ENCODE data around the gene ZHX3.

Gene ZHX3

DNA sequence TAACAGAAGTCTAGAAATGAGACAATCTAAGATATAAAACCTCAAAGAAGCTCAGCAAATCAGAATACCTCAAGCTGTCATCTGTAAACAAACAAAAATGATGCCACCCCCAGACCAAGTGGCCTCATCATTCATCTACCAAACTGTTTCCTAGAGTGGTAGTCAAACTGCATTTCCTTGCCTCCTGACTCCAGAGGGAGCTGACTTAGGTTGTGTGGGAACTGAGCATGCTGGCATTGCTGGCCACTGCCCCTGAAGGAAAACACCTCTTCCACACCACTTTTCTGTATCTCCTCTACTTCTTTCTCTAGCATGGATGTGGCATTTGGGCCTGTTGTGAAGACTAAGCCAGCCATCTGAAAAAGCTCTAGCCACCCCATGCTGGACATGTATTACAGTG lies 56.3 kb downstream of the ZHX3 start:
- Histone ChIP-seq H3K36me3 (ENCODE audit: control insufficient read depth, insufficient read depth, low read length, severe bottlenecking) (peaks cover 16% of the 10 kb centered on the region), H3K4me3 (ENCODE audit: low read length) (no peak overlapping the region), H3K9ac (ENCODE audit: low read length) (no peak overlapping the region), H3K9me3 (ENCODE audit: control insufficient read depth, low read length) (no peaks in the 10 kb centered on the region), H3K27me3 (replicated peaks; ENCODE audit: control insufficient read depth, insufficient read depth, low read length) (no peaks in the 10 kb centered on the region), H3K4me1 (ENCODE audit: control insufficient read depth, insufficient read depth, low read length) (peaks cover 17% of the 10 kb centered on the region)
- peak; percentile 40 for DNase-seq (ENCODE audit: low read depth)

DNA sequence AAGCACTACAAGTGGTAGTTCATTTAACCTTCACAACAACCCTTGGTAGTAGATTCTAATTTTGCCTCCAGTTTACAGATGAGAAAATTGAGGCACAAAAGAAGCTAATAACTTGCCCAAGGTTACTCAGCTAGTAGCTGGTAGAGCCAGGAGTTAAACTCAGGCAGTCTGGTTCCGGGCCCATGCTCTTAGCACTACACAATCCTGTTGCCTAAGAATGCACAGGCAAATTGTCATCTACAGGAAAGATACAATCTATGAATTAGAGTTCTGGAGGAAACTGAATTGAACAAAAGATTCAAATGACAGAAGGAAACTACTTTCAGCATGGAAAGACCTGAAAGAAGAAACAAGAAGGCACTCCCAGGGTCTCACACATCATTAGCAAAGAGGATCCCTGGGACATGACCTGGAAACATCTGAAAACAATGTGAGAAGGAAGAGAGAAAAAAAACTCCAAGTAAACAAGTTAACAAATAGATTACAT lies 56.8 kb downstream of the ZHX3 start:
- Histone ChIP-seq H3K4me1 (ENCODE audit: control insufficient read depth, insufficient read depth, low read length) (peaks cover 17% of the 10 kb centered on the region), H3K9me3 (ENCODE audit: control insufficient read depth, low read length) (no peaks in the 10 kb centered on the region), H3K9ac (ENCODE audit: low read length) (no peak overlapping the region), H3K36me3 (ENCODE audit: control insufficient read depth, insufficient read depth, low read length, severe bottlenecking) (peaks cover 11% of the 10 kb centered on the region), H3K27me3 (replicated peaks; ENCODE audit: control insufficient read depth, insufficient read depth, low read length) (no peaks in the 10 kb centered on the region), H3K4me3 (ENCODE audit: low read length) (no peak overlapping the region)
- peak; percentile 27 for DNase-seq (ENCODE audit: low read depth)

DNA sequence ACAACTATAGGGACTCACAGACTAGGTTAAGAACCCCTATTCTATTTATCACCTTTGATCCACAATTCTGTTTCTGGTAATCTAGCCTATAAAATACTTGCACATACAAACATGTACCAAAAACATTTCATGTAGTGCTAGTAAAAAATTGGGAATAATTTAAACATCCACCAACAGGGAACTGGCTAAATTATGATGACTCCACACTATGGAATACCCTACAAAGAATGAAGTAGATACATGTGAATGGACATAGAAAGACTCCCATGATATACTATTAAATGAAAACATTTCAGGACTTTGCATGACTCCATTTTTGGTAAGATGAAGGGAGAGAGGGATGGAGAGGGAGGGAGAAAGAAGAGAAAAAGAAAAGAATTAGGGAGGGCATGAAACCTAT lies 58.2 kb downstream of the ZHX3 start:
- Histone ChIP-seq H3K9me3 (ENCODE audit: control insufficient read depth, low read length) (no peaks in the 10 kb centered on the region), H3K4me3 (ENCODE audit: low read length) (no peak overlapping the region), H3K27me3 (replicated peaks; ENCODE audit: control insufficient read depth, insufficient read depth, low read length) (no peaks in the 10 kb centered on the region), H3K4me1 (ENCODE audit: control insufficient read depth, insufficient read depth, low read length) (peaks cover 20% of the 10 kb centered on the region), H3K9ac (ENCODE audit: low read length) (no peak overlapping the region), H3K36me3 (ENCODE audit: control insufficient read depth, insufficient read depth, low read length, severe bottlenecking) (peaks cover 9% of the 10 kb centered on the region)
- no peak for DNase-seq (ENCODE audit: low read depth)

DNA sequence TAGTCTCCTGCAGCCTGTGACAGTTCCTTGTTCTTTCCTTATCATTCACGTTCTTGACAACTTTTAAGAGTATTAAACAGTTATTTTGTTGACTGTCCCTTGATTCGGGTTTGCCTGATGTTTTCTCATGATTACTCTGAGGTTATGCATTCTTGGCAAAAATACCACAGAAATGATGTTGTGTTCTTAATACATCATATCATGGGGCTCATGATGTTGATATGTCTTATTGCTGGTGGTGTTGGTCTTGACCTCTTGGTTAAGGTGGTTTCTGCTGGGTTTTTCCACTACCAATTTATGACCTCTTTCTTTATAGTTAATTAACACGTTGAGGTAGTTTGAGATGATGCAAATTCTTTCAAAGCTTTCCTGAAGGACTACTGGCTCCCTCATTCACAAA lies 59.1 kb downstream of the ZHX3 start:
- H3K4me3 ChIP-seq (ENCODE audit: low read length) = no peak overlapping the region

DNA sequence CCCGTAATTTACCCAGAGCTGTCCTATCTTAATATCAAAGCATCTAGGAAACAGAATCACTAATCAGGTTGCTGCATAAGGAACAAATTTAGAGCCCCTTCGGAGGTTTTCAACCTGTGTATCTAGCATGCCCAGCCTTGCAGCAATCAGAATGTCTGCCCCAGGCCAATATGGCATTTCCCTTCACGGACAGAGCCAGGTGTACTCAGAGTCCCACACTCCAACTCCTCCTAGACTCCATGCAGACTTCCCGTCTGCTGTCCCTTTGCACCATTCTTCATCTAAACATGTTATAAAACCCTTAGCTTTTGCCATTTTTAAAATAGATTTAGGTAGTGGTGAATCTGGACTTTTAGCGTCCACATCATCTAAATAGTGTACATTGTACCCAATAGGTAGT lies 61.0 kb downstream of the ZHX3 start:
- Histone ChIP-seq H3K4me3 (ENCODE audit: low read length) (no peak overlapping the region), H3K4me1 (ENCODE audit: control insufficient read depth, insufficient read depth, low read length) (peaks cover 20% of the 10 kb centered on the region), H3K9me3 (ENCODE audit: control insufficient read depth, low read length) (no peaks in the 10 kb centered on the region), H3K9ac (ENCODE audit: low read length) (no peak overlapping the region), H3K27me3 (replicated peaks; ENCODE audit: control insufficient read depth, insufficient read depth, low read length) (no peaks in the 10 kb centered on the region), H3K36me3 (ENCODE audit: control insufficient read depth, insufficient read depth, low read length, severe bottlenecking) (peaks cover 17% of the 10 kb centered on the region)
- no peak for DNase-seq (ENCODE audit: low read depth)

More for the DNA sequence above, 59.1 kb downstream of the ZHX3 start:
- peaks cover 20% of the 10 kb centered on the region for H3K4me1 ChIP-seq (ENCODE audit: control insufficient read depth, insufficient read depth, low read length)
- no peak for DNase-seq (ENCODE audit: low read depth)
- no peaks in the 10 kb centered on the region for H3K9me3 ChIP-seq (ENCODE audit: control insufficient read depth, low read length)
- peaks cover 13% of the 10 kb centered on the region for H3K36me3 ChIP-seq (ENCODE audit: control insufficient read depth, insufficient read depth, low read length, severe bottlenecking)
- H3K9ac ChIP-seq (ENCODE audit: low read length) = no peak overlapping the region
- no peaks in the 10 kb centered on the region for H3K27me3 ChIP-seq (replicated peaks; ENCODE audit: control insufficient read depth, insufficient read depth, low read length)

DNA sequence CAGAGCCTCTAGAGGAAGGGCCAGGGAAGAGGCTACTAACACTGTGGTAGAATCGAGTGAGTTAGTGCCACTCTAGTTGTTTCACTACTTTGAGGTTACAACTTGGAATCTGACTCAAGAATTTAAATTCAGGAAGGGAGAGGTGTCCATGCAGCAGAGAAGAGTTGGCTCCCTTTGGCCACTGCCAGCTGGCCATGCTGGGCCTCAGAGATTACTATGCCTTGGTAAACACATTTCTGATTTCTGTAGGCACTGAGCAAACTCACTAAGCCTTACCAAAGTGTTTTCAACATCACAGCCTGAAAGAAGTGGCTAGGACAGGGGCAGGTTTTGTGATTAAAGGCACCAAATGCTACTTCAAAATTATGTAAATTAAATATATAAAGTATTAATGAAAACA lies 61.9 kb downstream of the ZHX3 start:
- Histone ChIP-seq H3K9ac (ENCODE audit: low read length) (no peak overlapping the region), H3K9me3 (ENCODE audit: control insufficient read depth, low read length) (no peaks in the 10 kb centered on the region), H3K36me3 (ENCODE audit: control insufficient read depth, insufficient read depth, low read length, severe bottlenecking) (peaks cover 14% of the 10 kb centered on the region), H3K4me3 (ENCODE audit: low read length) (no peak overlapping the region), H3K27me3 (replicated peaks; ENCODE audit: control insufficient read depth, insufficient read depth, low read length) (no peaks in the 10 kb centered on the region), H3K4me1 (ENCODE audit: control insufficient read depth, insufficient read depth, low read length) (peaks cover 16% of the 10 kb centered on the region)
- no peak for DNase-seq (ENCODE audit: low read depth)

DNA sequence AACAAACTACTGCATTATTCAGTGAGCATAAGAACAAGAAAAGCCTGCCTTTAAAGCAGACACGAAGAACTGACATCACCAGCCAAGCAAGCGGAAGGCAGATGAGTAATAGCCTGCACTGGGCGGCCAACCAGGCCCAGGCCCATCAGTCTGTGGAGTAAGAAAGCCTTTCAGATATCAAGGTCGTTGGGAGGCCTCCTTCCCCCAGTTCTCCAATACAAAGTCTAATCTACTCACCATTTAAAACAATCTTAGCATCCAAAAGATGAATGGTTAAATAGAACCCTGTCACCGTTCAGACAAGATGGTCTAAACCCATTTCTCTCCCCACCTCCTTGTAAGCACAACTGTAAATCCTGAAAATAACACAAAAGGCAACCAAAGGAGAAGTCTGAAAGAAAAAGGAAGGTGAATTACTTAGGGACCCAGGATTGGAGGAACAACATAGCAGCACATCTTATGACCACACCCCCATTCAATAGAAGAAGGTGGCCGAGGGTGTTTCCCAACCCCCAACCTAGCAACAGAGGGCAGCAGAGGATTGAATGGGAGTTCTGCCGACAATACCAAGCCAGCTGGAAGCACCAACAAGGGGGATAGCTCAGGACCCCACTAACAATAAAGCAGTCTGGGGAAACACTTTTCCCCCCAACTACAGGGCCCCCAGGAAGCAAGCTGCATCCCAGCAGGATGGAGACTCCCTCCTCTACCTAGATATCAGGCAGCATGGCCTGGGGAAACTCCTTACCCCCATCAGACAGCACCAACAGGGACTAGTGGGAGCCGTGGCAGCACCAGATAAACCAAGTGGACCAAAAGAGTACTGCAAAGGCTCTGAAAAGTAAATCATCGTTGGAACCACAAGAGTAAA lies 67.9 kb downstream of the ZHX3 start:
- peaks cover 54% of the 10 kb centered on the region for H3K4me1 ChIP-seq (ENCODE audit: control insufficient read depth, insufficient read depth, low read length)
- peaks cover 10% of the 10 kb centered on the region for H3K36me3 ChIP-seq (ENCODE audit: control insufficient read depth, insufficient read depth, low read length, severe bottlenecking)
- H3K9ac ChIP-seq (ENCODE audit: low read length) = peak overlapping the region; percentile 89
- no peaks in the 10 kb centered on the region for H3K27me3 ChIP-seq (replicated peaks; ENCODE audit: control insufficient read depth, insufficient read depth, low read length)
- H3K4me3 ChIP-seq (ENCODE audit: low read length) = peak overlapping the region; percentile 61
- no peaks in the 10 kb centered on the region for H3K9me3 ChIP-seq (ENCODE audit: control insufficient read depth, low read length)
- DNase-seq (ENCODE audit: low read depth) = peak; percentile 89

DNA sequence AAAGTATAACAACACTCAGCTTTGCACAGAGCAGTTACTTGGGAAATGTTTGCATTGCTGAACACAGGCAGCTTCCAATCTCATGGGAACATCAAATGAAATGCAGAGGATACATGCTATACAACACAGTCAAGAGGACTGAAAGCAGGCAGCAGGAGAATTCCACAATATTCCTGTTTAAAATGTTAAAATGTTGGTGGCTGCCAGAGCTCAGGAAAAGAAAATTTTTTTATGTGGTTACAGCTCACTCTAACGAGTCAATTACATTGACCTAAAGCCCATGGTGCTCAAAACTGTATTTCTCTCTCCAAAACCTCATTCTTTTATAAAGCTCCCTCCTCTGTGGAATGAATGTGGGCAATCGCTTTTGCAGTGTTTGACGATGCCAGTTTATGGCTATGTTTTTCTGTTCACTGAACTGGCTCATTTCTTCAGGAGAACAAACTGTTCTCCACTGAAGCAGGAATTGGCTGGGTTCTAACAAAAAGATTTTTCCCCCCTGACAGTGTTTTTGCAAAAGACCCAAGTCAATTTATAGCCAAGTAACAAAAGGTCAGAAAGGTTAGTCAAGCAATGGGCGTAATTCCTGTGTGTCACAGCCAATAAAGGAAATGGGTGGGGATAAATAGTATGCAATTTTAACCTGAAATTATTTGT lies 69.0 kb downstream of the ZHX3 start:
- peaks cover 4% of the 10 kb centered on the region for H3K36me3 ChIP-seq (ENCODE audit: control insufficient read depth, insufficient read depth, low read length, severe bottlenecking)
- H3K4me1 ChIP-seq (ENCODE audit: control insufficient read depth, insufficient read depth, low read length) = peaks cover 62% of the 10 kb centered on the region
- H3K9ac ChIP-seq (ENCODE audit: low read length) = peak overlapping the region; percentile 89
- DNase-seq (ENCODE audit: low read depth) = peak; percentile 88
- no peaks in the 10 kb centered on the region for H3K9me3 ChIP-seq (ENCODE audit: control insufficient read depth, low read length)
- H3K4me3 ChIP-seq (ENCODE audit: low read length) = peak overlapping the region; percentile 61
- H3K27me3 ChIP-seq (replicated peaks; ENCODE audit: control insufficient read depth, insufficient read depth, low read length) = no peaks in the 10 kb centered on the region

DNA sequence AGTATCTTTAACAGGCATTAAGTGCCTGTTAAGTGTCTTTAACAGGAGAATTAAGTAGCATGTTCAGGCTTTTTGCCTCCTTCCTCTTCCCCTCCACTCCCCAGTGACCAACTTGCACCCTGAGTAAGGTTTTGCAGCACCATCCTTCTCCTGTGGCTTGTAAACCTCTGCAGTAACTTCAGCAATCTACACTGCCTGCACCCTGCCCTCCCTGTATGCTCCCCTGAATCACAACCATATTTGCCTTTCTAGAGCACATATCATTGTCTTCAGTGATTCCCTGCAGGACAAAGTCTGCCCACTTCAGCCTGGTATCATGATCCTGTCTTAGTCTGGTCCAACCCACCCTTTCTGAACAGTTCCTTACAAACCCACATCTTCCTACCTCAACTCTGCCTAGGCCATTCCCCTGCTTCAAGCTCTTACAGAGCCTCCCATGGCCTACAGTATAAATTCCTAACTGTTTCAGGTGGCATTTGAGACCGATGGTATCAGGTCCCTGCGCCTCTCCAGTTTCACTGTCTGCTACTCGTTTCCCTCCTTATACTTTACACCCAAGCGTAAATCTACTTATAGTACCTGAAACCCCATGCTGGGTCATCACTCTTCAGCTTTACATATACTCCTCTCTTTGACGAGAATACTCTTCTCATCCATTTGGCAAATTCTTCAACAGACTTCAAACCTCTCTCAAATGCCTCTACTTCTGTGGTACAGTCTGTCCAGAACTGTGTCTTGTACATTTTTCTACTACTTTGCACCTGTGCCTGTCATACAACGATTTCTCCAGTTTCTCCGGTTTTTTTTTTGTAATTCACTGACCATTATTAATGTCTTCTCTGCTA lies 69.8 kb downstream of the ZHX3 start:
- Histone ChIP-seq H3K4me3 (ENCODE audit: low read length) (peak overlapping the region; percentile 48), H3K4me1 (ENCODE audit: control insufficient read depth, insufficient read depth, low read length) (peaks cover 62% of the 10 kb centered on the region), H3K36me3 (ENCODE audit: control insufficient read depth, insufficient read depth, low read length, severe bottlenecking) (peaks cover under 1% of the 10 kb centered on the region), H3K9ac (ENCODE audit: low read length) (peak overlapping the region; percentile 87), H3K9me3 (ENCODE audit: control insufficient read depth, low read length) (no peaks in the 10 kb centered on the region), H3K27me3 (replicated peaks; ENCODE audit: control insufficient read depth, insufficient read depth, low read length) (no peaks in the 10 kb centered on the region)
- DNase-seq (ENCODE audit: low read depth) = no peak

DNA sequence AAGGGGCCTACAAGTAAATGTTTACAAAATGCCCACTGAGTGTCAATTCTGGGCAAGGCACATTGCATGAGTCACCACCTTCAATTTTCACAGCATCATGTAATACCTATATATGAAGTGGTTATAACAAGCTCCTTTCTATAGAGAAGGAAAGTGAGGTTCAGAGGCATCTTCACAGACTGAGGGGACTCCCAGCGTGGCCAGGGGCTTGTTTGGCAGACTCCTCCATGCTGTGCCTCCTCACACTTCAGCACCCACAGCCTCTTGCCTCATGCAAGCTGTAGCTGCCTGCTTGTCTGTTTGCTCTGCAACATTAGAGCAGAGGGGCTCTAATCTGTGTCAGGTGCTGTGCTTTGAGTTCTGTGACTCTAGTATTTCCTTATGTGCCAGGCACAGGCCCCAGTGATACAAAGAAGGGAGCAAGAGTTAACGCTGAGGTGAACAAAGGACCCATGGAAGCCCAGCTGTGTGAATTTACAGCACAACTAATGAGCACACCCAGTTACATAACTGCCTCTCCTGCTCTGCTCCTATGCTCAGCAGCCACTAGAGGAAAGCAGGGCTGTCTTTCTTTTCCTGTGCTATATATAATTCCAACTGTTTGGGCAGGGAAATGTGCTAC lies 72.3 kb downstream of the ZHX3 start:
- peak; percentile 40 for DNase-seq (ENCODE audit: low read depth)

More for the DNA sequence above, 72.3 kb downstream of the ZHX3 start:
- Histone ChIP-seq H3K9ac (ENCODE audit: low read length) (peak overlapping the region; percentile 61), H3K4me3 (ENCODE audit: low read length) (no peak overlapping the region), H3K36me3 (ENCODE audit: control insufficient read depth, insufficient read depth, low read length, severe bottlenecking) (peaks cover 2% of the 10 kb centered on the region), H3K9me3 (ENCODE audit: control insufficient read depth, low read length) (no peaks in the 10 kb centered on the region), H3K27me3 (replicated peaks; ENCODE audit: control insufficient read depth, insufficient read depth, low read length) (no peaks in the 10 kb centered on the region), H3K4me1 (ENCODE audit: control insufficient read depth, insufficient read depth, low read length) (peaks cover 58% of the 10 kb centered on the region)

All from adipocyte (in vitro differentiated cells).